MCF 10A (cell line): ENCODE results near the gene DAPK2. TPM values are rescaled to one million over a fixed set of nuclear protein-coding genes. Genes with fewer than 3 reads are reported as not detected.

Source experiments
- BruUV-seq: library from RNA; stranded (reverse); fragments of 400-500 nt; replicated peaks from 2 replicates; lab custom pipeline; 2021; lab: Mats Ljungman, UMichigan
- CTCF ChIA-PET: fragments of 300-600 bp; sonication (Branson Sonifier 250); formaldehyde crosslinking; extraction: SDS; loops from one replicate; lab custom pipeline; 2021; ENCODE audit warnings: antibody characterized with exemption, inconsistent platforms; lab: Yijun Ruan, JAX
- POLR2A ChIA-PET: fragments of 300-600, 350-650 bp; sonication (Branson Sonifier 250); formaldehyde crosslinking; extraction: SDS; loops from one replicate; lab custom pipeline; 2020; ENCODE audit warnings: antibody characterized with exemption, inconsistent platforms; lab: Yijun Ruan, JAX
- DNase-seq: peaks from one replicate; pipeline ENCODE4 v3.0.0-alpha.2; 2018; ENCODE audit not compliant: unreplicated experiment
- H3K27ac Mint-ChIP-seq: one replicate; pipeline ENCODE4 v1.8.0; 2022; ENCODE audit warnings: mild to moderate bottlenecking, low read depth, mixed read lengths; ENCODE audit not compliant: unreplicated experiment
- H3K27me3 Mint-ChIP-seq: one replicate; pipeline ENCODE4 v1.8.0; 2022; ENCODE audit warnings: mixed read lengths; ENCODE audit not compliant: insufficient read depth, unreplicated experiment
- H3K36me3 Mint-ChIP-seq: one replicate; pipeline ENCODE4 v1.8.0; 2022; ENCODE audit warnings: mild to moderate bottlenecking, moderate library complexity, mixed read lengths; ENCODE audit not compliant: insufficient read depth, unreplicated experiment
- H3K4me1 Mint-ChIP-seq: one replicate; pipeline ENCODE4 v1.8.0; 2022; ENCODE audit warnings: mixed read lengths; ENCODE audit not compliant: insufficient read depth, unreplicated experiment
- H3K4me3 Mint-ChIP-seq: one replicate; pipeline ENCODE4 v1.8.0; 2022; ENCODE audit warnings: mild to moderate bottlenecking, moderate library complexity, mixed read lengths; ENCODE audit not compliant: unreplicated experiment
- H3K9me3 Mint-ChIP-seq: one replicate; pipeline ENCODE4 v1.8.0; 2022; ENCODE audit warnings: mixed read lengths; ENCODE audit not compliant: unreplicated experiment
- CTCF ChIP-seq: fragments of 200-600 bp; IDR thresholded peaks from one replicate; pipeline ENCODE4 v1.8.0; 2022; ENCODE audit warnings: antibody characterized with exemption, mild to moderate bottlenecking; ENCODE audit not compliant: unreplicated experiment
- intact Hi-C: fragments of 100-400 bp; cut with micrococcal nuclease; formaldehyde crosslinking; loops from 2 replicates; pipeline ENCODE4 v1.14.1; 2022
- total RNA-seq: library from RNA; stranded (reverse); gene quantifications from 2 replicates; pipeline ENCODE4 v1.2.3, GENCODE V29; 2022

DAPK2 gene
- total RNA-seq, 1 experiment from 2014 or later: 4.6 TPM

DNA sequence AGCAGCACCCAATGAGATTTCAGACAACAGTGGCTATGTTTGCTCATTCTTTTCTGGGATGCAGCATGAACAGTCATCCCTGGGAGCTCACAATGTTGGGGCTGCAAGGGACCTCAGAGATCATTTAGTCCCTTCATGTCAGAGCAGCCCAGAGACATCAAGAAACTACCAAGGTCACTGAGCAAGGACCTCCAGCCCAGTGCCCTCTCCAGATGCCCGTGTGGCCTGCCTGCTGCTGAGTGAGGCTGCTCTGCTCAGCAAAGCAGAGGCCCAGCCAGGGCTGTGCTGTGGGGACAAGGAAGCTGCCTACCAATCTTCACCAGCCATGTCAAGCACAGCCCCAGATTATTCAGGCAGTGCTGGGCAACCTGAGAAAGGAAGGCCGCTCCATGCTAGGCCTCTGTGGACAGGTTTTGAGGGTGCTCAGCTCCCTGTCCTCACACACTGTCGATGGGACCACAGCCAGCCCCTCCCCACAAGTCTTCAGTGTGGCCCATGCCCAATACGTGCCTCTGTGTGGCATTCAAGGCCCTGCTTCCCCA, 99.7 kb downstream of the DAPK2 start:
- Mint-ChIP-seq H3K4me3 (no peak overlapping the region), H3K4me1 (peaks cover 29% of the 10 kb centered on the region), H3K36me3 (no peaks in the 10 kb centered on the region), H3K27ac (no peak overlapping the region), H3K9me3 (no peaks in the 10 kb centered on the region), H3K27me3 (no peaks in the 10 kb centered on the region)
- TF ChIP-seq CTCF: no peak
- DNase-seq: no peak
- intact Hi-C loops: loop anchor here (5.0 kb wide), 2 partner anchors 56 to 121 kb away; no protein-coding TSS in a partner anchor
- ChIA-PET POLR2A (interaction anchor here (0.8 to 2.9 kb wide), 8 partner anchors 21 to 113 kb away, joined by 3 to 28 read pairs (median 8); partner anchors contain the start of genes DAPK2 and HERC1), CTCF (interaction anchor here (0.7 to 5.2 kb wide), 27 partner anchors 13 to 264 kb away, joined by 3 to 109 read pairs (median 6); partner anchors contain the start of gene DAPK2)
- no TSS peak for BruUV-seq

GRCh38 chr15:63945838-63946298, 100.4 kb downstream of the DAPK2 start:
- Mint-ChIP-seq H3K27me3 (no peaks in the 10 kb centered on the region), H3K4me3 (no peak overlapping the region), H3K27ac (no peak overlapping the region), H3K4me1 (peaks cover 22% of the 10 kb centered on the region), H3K9me3 (no peaks in the 10 kb centered on the region), H3K36me3 (no peaks in the 10 kb centered on the region)
- peak; percentile 83 for DNase-seq
- peak; percentile 14 for TF ChIP-seq CTCF
- no TSS peak for BruUV-seq
- CTCF ChIA-PET: interaction anchor here (0.5 to 5.2 kb wide), 58 partner anchors 9 to 263 kb away, joined by 3 to 109 read pairs (median 5); partner anchors contain the start of gene DAPK2
- intact Hi-C loops: loop anchor here (1.0 to 5.0 kb wide), 3 partner anchors 56 to 121 kb away; partner anchors contain the start of gene DAPK2
- POLR2A ChIA-PET: interaction anchor here (0.7 to 2.9 kb wide), 15 partner anchors 12 to 148 kb away, joined by 3 to 28 read pairs (median 6); partner anchors contain the start of genes CIAO2A, DAPK2 and HERC1

DNA sequence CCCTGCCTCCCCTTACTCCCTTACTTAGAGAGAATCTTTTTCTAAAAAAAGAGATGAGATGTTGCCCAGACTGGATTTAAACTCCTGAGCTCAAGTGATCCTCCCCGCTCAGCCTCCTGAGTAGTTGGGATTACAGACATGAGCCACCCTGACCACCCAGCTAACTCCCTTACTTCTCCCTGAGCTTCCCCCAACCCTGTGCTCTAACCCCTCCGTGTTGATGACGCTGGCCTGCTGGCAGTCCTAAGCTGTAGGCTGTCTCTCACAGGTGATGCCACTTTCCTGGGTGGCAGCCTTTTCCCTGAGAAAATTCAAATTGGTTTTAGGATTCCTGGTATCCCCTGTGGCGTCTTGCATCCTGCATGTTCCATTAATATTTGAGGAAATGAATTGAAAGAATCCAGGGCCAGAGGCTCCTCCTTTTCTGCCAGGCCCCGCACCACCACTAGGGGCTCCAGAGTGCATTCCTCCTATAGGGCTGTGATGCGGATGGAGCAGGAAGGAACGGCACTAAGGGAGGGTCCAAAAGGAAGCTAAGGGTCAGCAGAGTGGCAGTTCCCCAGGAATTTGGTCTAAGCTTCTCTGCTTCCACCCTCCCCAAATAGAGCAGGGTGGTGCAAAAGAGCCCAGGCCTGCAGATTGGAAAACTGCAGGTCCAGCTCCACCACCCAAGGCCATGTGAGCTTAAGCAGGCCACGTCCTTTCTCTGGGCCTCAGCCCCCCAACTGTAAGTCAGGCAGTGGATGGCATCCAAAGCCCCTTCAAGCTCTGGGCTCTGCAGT, 101.1 kb downstream of the DAPK2 start:
- Mint-ChIP-seq H3K27me3 (no peaks in the 10 kb centered on the region), H3K36me3 (no peaks in the 10 kb centered on the region), H3K4me1 (peaks cover 17% of the 10 kb centered on the region), H3K4me3 (no peak overlapping the region), H3K27ac (no peak overlapping the region), H3K9me3 (no peaks in the 10 kb centered on the region)
- peak; percentile 73 for DNase-seq
- BruUV-seq: no TSS peak
- peak; percentile 84 for TF ChIP-seq CTCF
- POLR2A ChIA-PET: interaction anchor here (0.7 to 2.9 kb wide), 13 partner anchors 12 to 148 kb away, joined by 3 to 28 read pairs (median 6); partner anchors contain the start of genes CIAO2A, DAPK2 and HERC1
- intact Hi-C loops: loop anchor here (1.0 to 5.0 kb wide), 3 partner anchors 57 to 122 kb away; partner anchors contain the start of gene DAPK2
- CTCF ChIA-PET: interaction anchor here (0.5 to 5.2 kb wide), 63 partner anchors 9 to 1022 kb away, joined by 3 to 109 read pairs (median 4); partner anchors contain the start of gene DAPK2
